Fibroblast of lung (primary cell): ENCODE results near the gene PKIG.

Experiments
- EZH2 ChIP-seq: IDR thresholded peaks from 2 replicates; pipeline ENCODE4 v1.5.1; 2012; ENCODE audit warnings: low read length, control low read depth, mild to moderate bottlenecking; ENCODE audit errors: missing control alignments
- TF ChIP-seq, protein P1 (sequence below), 2 donors: IDR thresholded peaks in 1 of 2; conservative IDR thresholded peaks in 1 of 2; 1 replicate in 1 of 2; 2 replicates in 1 of 2; pipeline ENCODE4 v1.5.1; 2011 to 2012; ENCODE audit warnings: low read length in 2 of 2, control low read depth in 1 of 2, inconsistent platforms in 1 of 2, low read depth in 1 of 2, mild to moderate bottlenecking in 1 of 2

DNA sequence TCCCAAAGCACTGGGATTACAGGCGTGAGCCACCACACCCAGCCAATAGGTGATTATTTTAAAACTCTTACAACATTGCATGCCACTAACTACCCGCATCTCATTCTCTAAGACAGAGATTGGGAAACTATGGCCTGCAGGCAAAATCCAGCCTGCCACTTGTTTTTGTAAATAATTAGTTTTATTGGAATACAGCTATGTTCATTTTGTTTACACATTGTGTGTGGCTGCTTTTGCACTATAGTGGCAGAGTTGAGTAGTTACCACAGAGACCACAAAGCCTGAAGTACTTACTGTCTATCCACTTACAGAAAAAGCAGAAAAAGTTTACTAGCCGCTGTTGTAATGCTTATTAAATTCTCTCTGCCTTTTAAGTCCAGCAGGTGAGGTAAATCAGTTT, 16.4 kb upstream of the PKIG start:
- TF ChIP-seq, protein P1, sequence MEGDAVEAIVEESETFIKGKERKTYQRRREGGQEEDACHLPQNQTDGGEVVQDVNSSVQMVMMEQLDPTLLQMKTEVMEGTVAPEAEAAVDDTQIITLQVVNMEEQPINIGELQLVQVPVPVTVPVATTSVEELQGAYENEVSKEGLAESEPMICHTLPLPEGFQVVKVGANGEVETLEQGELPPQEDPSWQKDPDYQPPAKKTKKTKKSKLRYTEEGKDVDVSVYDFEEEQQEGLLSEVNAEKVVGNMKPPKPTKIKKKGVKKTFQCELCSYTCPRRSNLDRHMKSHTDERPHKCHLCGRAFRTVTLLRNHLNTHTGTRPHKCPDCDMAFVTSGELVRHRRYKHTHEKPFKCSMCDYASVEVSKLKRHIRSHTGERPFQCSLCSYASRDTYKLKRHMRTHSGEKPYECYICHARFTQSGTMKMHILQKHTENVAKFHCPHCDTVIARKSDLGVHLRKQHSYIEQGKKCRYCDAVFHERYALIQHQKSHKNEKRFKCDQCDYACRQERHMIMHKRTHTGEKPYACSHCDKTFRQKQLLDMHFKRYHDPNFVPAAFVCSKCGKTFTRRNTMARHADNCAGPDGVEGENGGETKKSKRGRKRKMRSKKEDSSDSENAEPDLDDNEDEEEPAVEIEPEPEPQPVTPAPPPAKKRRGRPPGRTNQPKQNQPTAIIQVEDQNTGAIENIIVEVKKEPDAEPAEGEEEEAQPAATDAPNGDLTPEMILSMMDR (conservative IDR thresholded peaks at IDR 0.05 in 1 of 2, IDR thresholded peaks at IDR 0.05 in 1 of 2; ENCODE audit: low read depth in 1 of 2, low read length in 2 of 2): no peak
- no peak for TF ChIP-seq EZH2
